GM13976 (cell line): ENCODE measurements around the gene NOTCH1.

Experiments used
- DNase-seq: peaks from one replicate; pipeline ENCODE4 v3.0.0; 2012; ENCODE audit warnings: low spot score
- in situ Hi-C: fragments of 300-500 bp; cut with MboI; formaldehyde crosslinking; loops from one replicate; pipeline ENCODE4 v1.12.0; 2022; ENCODE audit warnings: low sequenced_read_pairs, mixed read lengths, inconsistent platforms; ENCODE audit not compliant: unreplicated experiment
- TF ChIP-seq, protein P1 (sequence below): IDR thresholded peaks from 2 replicates; pipeline ENCODE4 v1.5.1; 2012; ENCODE audit warnings: borderline replicate concordance, mild to moderate bottlenecking; ENCODE audit not compliant: insufficient read depth; ENCODE audit errors: extremely low read depth, missing control alignments, control extremely low read depth

The NOTCH1 gene

DNA sequence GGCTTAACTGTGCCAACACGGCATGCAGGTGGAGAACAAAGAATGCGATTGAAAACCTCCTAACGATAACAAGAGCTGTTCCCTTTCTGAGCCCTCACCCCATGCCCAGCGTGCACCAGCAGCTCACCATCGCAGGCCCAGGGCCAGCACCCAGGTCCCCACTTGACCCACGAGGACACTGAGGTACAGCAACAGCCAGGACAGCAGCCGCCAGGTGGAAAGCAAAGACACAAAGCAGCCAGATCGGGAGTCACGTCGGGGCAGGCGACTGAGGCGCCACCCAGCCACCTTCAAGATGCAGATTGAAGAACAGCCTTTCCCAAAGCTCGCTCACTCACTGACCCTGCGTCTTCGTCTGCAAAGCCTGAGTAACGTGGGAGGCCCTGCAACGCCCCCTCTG is 56.1 kb downstream of the NOTCH1 start:
- TF ChIP-seq, protein P1, sequence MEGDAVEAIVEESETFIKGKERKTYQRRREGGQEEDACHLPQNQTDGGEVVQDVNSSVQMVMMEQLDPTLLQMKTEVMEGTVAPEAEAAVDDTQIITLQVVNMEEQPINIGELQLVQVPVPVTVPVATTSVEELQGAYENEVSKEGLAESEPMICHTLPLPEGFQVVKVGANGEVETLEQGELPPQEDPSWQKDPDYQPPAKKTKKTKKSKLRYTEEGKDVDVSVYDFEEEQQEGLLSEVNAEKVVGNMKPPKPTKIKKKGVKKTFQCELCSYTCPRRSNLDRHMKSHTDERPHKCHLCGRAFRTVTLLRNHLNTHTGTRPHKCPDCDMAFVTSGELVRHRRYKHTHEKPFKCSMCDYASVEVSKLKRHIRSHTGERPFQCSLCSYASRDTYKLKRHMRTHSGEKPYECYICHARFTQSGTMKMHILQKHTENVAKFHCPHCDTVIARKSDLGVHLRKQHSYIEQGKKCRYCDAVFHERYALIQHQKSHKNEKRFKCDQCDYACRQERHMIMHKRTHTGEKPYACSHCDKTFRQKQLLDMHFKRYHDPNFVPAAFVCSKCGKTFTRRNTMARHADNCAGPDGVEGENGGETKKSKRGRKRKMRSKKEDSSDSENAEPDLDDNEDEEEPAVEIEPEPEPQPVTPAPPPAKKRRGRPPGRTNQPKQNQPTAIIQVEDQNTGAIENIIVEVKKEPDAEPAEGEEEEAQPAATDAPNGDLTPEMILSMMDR, result no peak
- DNase-seq, result no peak
- in situ Hi-C loops, result loop anchor here (5.0 kb wide), 1 partner anchor 138 kb away; no protein-coding TSS in a partner anchor

DNA sequence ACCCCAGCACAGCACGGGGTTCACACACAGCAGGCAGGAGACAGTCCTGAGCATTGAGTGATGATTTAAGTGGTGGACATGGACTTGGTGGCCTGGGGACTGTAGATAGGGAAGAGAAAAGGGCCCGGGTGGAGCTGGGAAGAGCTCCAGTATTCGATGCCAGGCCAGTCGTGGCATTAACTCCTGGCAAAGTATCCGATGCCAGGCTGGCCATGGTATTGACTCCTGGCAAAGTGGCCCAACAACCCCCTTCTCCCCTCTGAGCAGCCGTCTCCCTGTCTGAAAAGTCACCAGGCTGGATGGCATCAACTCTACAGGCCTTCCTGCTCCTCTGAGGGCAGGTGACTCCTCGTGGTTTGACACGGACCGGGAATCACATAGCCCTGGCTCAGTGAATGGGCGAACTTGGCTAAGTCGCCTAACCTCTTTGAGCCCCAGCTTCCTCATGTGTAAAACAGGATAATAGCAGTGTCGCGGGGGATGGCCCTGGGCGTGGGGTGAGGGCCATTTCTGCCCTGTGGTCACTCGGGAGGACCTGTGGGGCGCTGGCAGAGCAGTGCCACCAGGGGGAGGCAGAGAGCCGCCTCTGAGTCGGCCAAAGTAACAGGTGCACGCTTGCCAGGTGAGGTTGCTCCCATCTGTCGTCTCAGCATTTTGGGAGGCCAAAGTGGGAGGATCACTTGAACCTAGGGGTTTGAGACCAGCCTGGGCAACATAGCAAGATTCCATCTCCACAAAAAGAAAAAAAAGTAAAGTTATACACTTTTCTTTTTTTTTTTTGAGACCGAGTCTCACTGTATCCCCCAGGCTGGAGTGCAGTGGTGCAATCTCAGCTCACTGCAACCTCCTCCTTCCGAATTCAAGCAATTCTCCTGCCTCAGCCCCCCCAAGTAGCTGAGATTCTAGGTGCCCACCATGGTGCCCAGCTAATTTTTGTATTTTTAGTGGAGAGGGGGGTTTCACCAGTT is 57.3 kb downstream of the NOTCH1 start:
- TF ChIP-seq, protein P1, result peak; percentile 96
- peak; percentile 83 for DNase-seq
- in situ Hi-C loops, result no loop called here

- in situ Hi-C loops, result no loop called here
- TF ChIP-seq, protein P1, result no peak
- no peak for DNase-seq
Measured at GRCh38 chr9:136487672-136488071, 58.2 kb downstream of the NOTCH1 start.

- TF ChIP-seq, protein P1, result no peak
- in situ Hi-C loops, result no loop called here
Measured at GRCh38 chr9:136486823-136487620, 58.8 kb downstream of the NOTCH1 start.

DNA sequence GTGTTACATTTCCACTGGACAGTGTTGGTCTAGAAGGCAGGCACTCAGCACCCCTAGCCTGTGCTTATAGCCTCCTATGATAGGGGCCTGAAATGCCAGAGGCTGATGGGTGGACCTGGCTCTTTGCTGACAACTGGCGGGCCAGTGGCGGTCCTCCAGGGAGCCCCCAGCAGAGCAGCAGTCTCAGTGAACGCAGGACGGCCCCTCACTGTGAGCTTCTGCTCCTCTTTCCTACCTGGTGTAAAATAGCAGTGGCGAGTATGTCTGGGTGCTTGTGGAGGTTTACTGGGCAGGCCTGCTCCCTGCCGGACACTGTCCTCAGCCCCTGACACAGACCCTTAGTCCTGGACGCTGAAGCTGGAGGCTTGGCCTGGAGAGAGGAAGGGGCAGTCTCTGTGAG is 59.7 kb downstream of the NOTCH1 start:
- TF ChIP-seq, protein P1, result no peak
- DNase-seq, result no peak
- in situ Hi-C loops, result no loop called here

More at GRCh38 chr9:136486823-136487620, 58.8 kb downstream of the NOTCH1 start:
- DNase-seq, result no peak

- peak; percentile 82 for DNase-seq
- TF ChIP-seq, protein P1, result peak; percentile 89
- in situ Hi-C loops, result no loop called here
Measured at GRCh38 chr9:136485049-136486045, 60.5 kb downstream of the NOTCH1 start.
